ENCODE measurements around the gene GPBP1.
"Not testable (repeated sequence)": the region's sequence is repeated elsewhere in the genome, so short reads cannot be mapped to it uniquely, and the experiment has no call there.

DNA sequence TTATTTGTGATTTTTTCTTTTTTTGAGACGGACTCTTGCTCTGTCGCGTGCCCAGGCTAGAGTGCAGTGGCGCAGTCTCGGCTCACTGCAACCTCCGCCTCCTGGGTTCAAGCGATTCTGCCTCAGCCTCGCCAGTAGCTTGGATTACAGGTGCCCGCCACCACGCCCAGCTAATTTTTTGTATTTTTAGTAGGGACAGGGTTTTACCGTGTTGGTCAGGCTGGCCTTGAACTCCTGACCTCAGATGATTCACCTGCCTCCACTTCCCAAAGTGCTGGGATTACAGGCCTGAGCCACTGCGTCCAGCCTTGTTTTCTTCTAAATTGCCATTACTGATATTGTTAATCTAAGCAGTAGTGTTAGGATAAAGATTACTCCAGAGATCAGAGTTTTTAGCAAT, 4.4 kb downstream of the GPBP1 start:
- TF ChIP-seq CTCF (IDR thresholded peaks at IDR 0.05; ENCODE audit: poor library complexity); EZH2 (IDR thresholded peaks at IDR 0.05; ENCODE audit: borderline replicate concordance): not testable (repeated sequence)

Data from hepatocyte (in vitro differentiated cells).